Lung (tissue), 12 donors: ENCODE results near the gene NET1. TPM values are rescaled to one million over a fixed set of nuclear protein-coding genes. Genes with fewer than 3 reads are reported as not detected.

Experiments
- ATAC-seq: fragments of 200-7000 bp; cut with Tn5 transposase; one replicate; pipeline ENCODE4 v1.9.1; 2020; ENCODE audit warnings: moderate number of reproducible peaks; ENCODE audit not compliant: insufficient read depth, low FRiP score
- DNase-seq, 3 donors: peaks; one replicate each; pipeline ENCODE4 v3.0.0-alpha.2; 2013 to 2017
- H3K27ac ChIP-seq, 2 donors: one replicate each; pipeline ENCODE4 v1.5.1; 2013; ENCODE audit warnings: mild to moderate bottlenecking in 2 of 2, moderate library complexity in 2 of 2, control low read depth in 1 of 2, inconsistent platforms in 1 of 2, low read depth in 1 of 2, low read length in 1 of 2
- H3K27me3 ChIP-seq, 3 donors: one replicate each; pipeline ENCODE4 v1.5.1; 2013; ENCODE audit warnings: low read length in 2 of 3; ENCODE audit not compliant: control insufficient read depth in 3 of 3, insufficient read depth in 3 of 3
- H3K36me3 ChIP-seq, 4 donors: one replicate each; pipeline ENCODE4 v1.5.1; 2013; ENCODE audit warnings: low read length in 4 of 4, mild to moderate bottlenecking in 1 of 4, moderate library complexity in 1 of 4; ENCODE audit not compliant: control insufficient read depth in 4 of 4, insufficient read depth in 4 of 4
- H3K4me1 ChIP-seq, 5 donors: one replicate each; pipeline ENCODE4 v1.5.1; 2013; ENCODE audit warnings: low read length in 5 of 5, mild to moderate bottlenecking in 2 of 5, moderate library complexity in 1 of 5; ENCODE audit not compliant: control insufficient read depth in 5 of 5, insufficient read depth in 5 of 5
- H3K4me3 ChIP-seq: one replicate; pipeline ENCODE4 v1.5.1; 2013; ENCODE audit warnings: mild to moderate bottlenecking, control low read depth, moderate library complexity
- H3K9ac ChIP-seq, 2 donors: one replicate each; pipeline ENCODE4 v1.5.1; 2013; ENCODE audit warnings: low read length in 2 of 2, control low read depth in 1 of 2; ENCODE audit not compliant: insufficient read depth in 1 of 2
- H3K9me3 ChIP-seq, 4 donors: one replicate each; pipeline ENCODE4 v1.5.1; 2013; ENCODE audit warnings: low read length in 3 of 4, mild to moderate bottlenecking in 1 of 4, moderate library complexity in 1 of 4; ENCODE audit not compliant: control insufficient read depth in 4 of 4, insufficient read depth in 3 of 4
- CTCF ChIP-seq: IDR thresholded peaks from 2 replicates; pipeline ENCODE4 v1.5.1; 2012; ENCODE audit warnings: mild to moderate bottlenecking; ENCODE audit errors: control extremely low read depth, extremely low read depth
- WGBS, 2 donors: extraction: QIAGEN DNeasy Blood & Tissue Kit; methylation state at CpG; one replicate each; pipeline ENCODE4 v1.1.7; 2013; 5-methylcytosine and 5-hydroxymethylcytosine counted together
- polyA plus RNA-seq, 2 donors: library from polyadenylated mRNA; stranded (reverse); fragments of 200-250 nt; gene quantifications; one replicate each; pipeline ENCODE4 v1.2.1, GENCODE V29; 2013
- total RNA-seq, 2 donors: library from RNA; depleted of rRNA in 1 of 2; stranded (reverse); fragments of >200 nt in 1 of 2; gene quantifications; one replicate each; pipeline ENCODE4 v1.2.1, GENCODE V29; 2014 to 2021
- donor health status: control.
- donor health status: control.
- donor health status: Bipolar disorder and iron deficiency.
- donor health status: healthy.
- donor health status: DM: yes; HTN: yes; CAD: no.

The NET1 gene
- total and polyA plus RNA-seq, 4 donors, result 17.4 to 98.7 (median 35.9) TPM

GRCh38 chr10:5479481-5480161 is 67.3 kb downstream of the NET1 start:
- Histone ChIP-seq H3K4me3 (no peak overlapping the region), H3K9me3 (no peaks in the 10 kb centered on the region), H3K27me3 (no peaks in the 10 kb centered on the region), H3K27ac (no peak overlapping the region), H3K4me1 (no peaks in the 10 kb centered on the region), H3K36me3 (no peaks in the 10 kb centered on the region), H3K9ac (no peak overlapping the region)
- DNase-seq, result no peak
- no peak for ATAC-seq
- WGBS, 2 donors, result 48 to 61% methylated on average over 14 of the region's 14 CpGs
- TF ChIP-seq CTCF, result no peak

GRCh38 chr10:5480162-5480941 is 68.0 kb downstream of the NET1 start:
- no peak for ATAC-seq
- H3K9me3 ChIP-seq, result no peaks in the 10 kb centered on the region
- no peak for DNase-seq
- H3K36me3 ChIP-seq, result no peaks in the 10 kb centered on the region
- WGBS, 2 donors, result 91 to 94% methylated on average over 21 of the region's 21 CpGs
- H3K9ac ChIP-seq, result no peak overlapping the region
- TF ChIP-seq CTCF, result no peak
- H3K27me3 ChIP-seq, result no peaks in the 10 kb centered on the region
- H3K27ac ChIP-seq, result no peak overlapping the region
- no peaks in the 10 kb centered on the region for H3K4me1 ChIP-seq
- no peak overlapping the region for H3K4me3 ChIP-seq

- ATAC-seq, result no peak
- H3K27ac ChIP-seq, result no peak overlapping the region
- no peak for DNase-seq
- no peaks in the 10 kb centered on the region for H3K27me3 ChIP-seq
- H3K36me3 ChIP-seq, result no peaks in the 10 kb centered on the region
- no peak for TF ChIP-seq CTCF
- H3K4me1 ChIP-seq, result no peaks in the 10 kb centered on the region
- H3K9ac ChIP-seq, result no peak overlapping the region
- WGBS, 2 donors, result 85 to 94% methylated on average over 12 of the region's 12 CpGs
- no peaks in the 10 kb centered on the region for H3K9me3 ChIP-seq
- no peak overlapping the region for H3K4me3 ChIP-seq
Observed at GRCh38 chr10:5481121-5481520, 68.8 kb downstream of the NET1 start.
